Adrenal gland (tissue), 12 donors: ENCODE data around the gene PGR. TPM values are rescaled to one million over a fixed set of nuclear protein-coding genes. Genes with fewer than 3 reads are reported as not detected.

Experiments
- DNase-seq, 7 donors: peaks; one replicate each; pipeline ENCODE4 v3.0.0-alpha.2; 2019 to 2020
- H3K27ac ChIP-seq, 5 donors: fragments of 200-600 bp; sonication (generic) in 4 of 5; 1 replicate in 3 of 5; 2 replicates in 2 of 5; pipeline versions ENCODE4 v1.5.1 to v1.8.0; 2016 to 2020; ENCODE audit warnings: mild to moderate bottlenecking in 1 of 5
- H3K27me3 ChIP-seq: fragments of 200-600 bp; 2 replicates; pipeline ENCODE4 v1.8.0; 2021
- H3K36me3 ChIP-seq, 2 donors: fragments of 200-600 bp; replicated peaks in 1 of 2; 1 replicate in 1 of 2; 2 replicates in 1 of 2; pipeline versions ENCODE4 v1.5.1 to v1.8.0; 2018 to 2022
- H3K4me1 ChIP-seq, 2 donors: fragments of 200-600 bp; replicated peaks in 1 of 2; 1 replicate in 1 of 2; 2 replicates in 1 of 2; pipeline versions ENCODE4 v1.5.1 to v1.8.0; 2018 to 2021
- H3K4me3 ChIP-seq, 4 donors: fragments of 200-600 bp; sonication (generic) in 3 of 4; one replicate each; pipeline ENCODE4 v1.5.1; 2016 to 2018
- H3K9me3 ChIP-seq, 3 donors: fragments of 200-600 bp; sonication (generic) in 1 of 3; replicated peaks in 1 of 3; 1 replicate in 2 of 3; 2 replicates in 1 of 3; pipeline versions ENCODE4 v1.5.1 to v1.8.0; 2016 to 2021
- CTCF ChIP-seq, 6 experiments: fragments of 450-650 bp in 4 of 6; fragments of 200-600 bp in 2 of 6; sonication (generic) in 1 of 6; IDR thresholded peaks; 1 replicate in 5 of 6; 2 replicates in 1 of 6; pipeline versions ENCODE4 v1.5.1 to v1.8.0; 2016 to 2021; ENCODE audit warnings: antibody characterized with exemption in 6 of 6, mild to moderate bottlenecking in 2 of 6, moderate library complexity in 1 of 6
- POLR2A ChIP-seq, 2 donors: fragments of 450-650 bp; IDR thresholded peaks; one replicate each; pipeline ENCODE4 v1.6.1; 2017; ENCODE audit warnings: antibody characterized with exemption in 2 of 2, mild to moderate bottlenecking in 2 of 2, moderate library complexity in 1 of 2
- WGBS, 4 donors: extraction: QIAGEN DNeasy Blood & Tissue Kit in 2 of 4; methylation state at CpG; one replicate each; pipeline versions ENCODE4 v1.1.5 to v1.1.7; 2013 to 2017; 5-methylcytosine and 5-hydroxymethylcytosine counted together
- intact Hi-C, 2 donors: fragments of 100-400 bp; cut with DNase I; formaldehyde crosslinking; loops; one replicate each; pipeline versions ENCODE4 v1.14.1 to v1.15.0; 2022 to 2023
- polyA plus RNA-seq, 3 donors: library from polyadenylated mRNA; stranded (reverse); fragments of 200-250 nt in 2 of 3; fragments of 350-450 nt in 1 of 3; fragmentation: Illumina TruSeq in 1 of 3; extraction: RNeasy Lipid Tissue Mini Kit (QIAGEN cat#74804) in 1 of 3; gene quantifications; one replicate each; pipeline ENCODE4 v1.2.3, GENCODE V29; 2013 to 2014
- total RNA-seq, 9 donors: library from RNA; depleted of rRNA in 4 of 9; stranded (reverse); fragments of >200 nt in 4 of 9; fragments of 120-200 nt in 1 of 9; fragmentation: NEBNext Ultra II Directional in 1 of 9; extraction: Animal tissue kit (Norgen Biotek cat#: 25700) in 1 of 9; gene quantifications; one replicate each; pipeline versions ENCODE4 v1.1.0 to v1.2.4, GENCODE V29; 2013 to 2023
- donor health status: healthy with polysubstance abuse.
- donor health status: Bipolar disorder and iron deficiency.
- donor health status: DM: yes; HTN: yes; CAD: no.
- donor health status: DM: no; HTN: no; CAD: no.
- donor health status: DM: no; HTN: no; CAD: no.
- donor health status: DM: yes; HTN: yes; CAD: no.

Gene PGR
- total and polyA plus RNA-seq, 12 donors = 0.24 to 17.3 (median 3.3) TPM

GRCh38 chr11:101053492-101053891 is 76.1 kb downstream of the PGR start:
- DNase-seq = no peak
- no peaks in the 10 kb centered on the region for H3K27me3 ChIP-seq
- intact Hi-C loops = no loop called here
- H3K4me1 ChIP-seq = no peaks in the 10 kb centered on the region
- no peaks in the 10 kb centered on the region for H3K36me3 ChIP-seq
- no peak overlapping the region for H3K27ac ChIP-seq
- 78 to 97% (median 92%) methylated on average over 1 of the region's 1 CpG for WGBS, 4 donors
- TF ChIP-seq POLR2A (IDR thresholded peaks at IDR 0.05) = no peak
- no peak for TF ChIP-seq CTCF (IDR thresholded peaks at IDR 0.05)
- no peak overlapping the region for H3K4me3 ChIP-seq
- H3K9me3 ChIP-seq = no peaks in the 10 kb centered on the region

- 75 to 83% (median 78%) methylated on average over 2 of the region's 2 CpGs for WGBS, 4 donors
- Histone ChIP-seq H3K9me3 (no peaks in the 10 kb centered on the region), H3K27ac (no peak overlapping the region), H3K4me1 (no peaks in the 10 kb centered on the region), H3K4me3 (no peak overlapping the region), H3K27me3 (no peaks in the 10 kb centered on the region), H3K36me3 (no peaks in the 10 kb centered on the region)
- no peak for DNase-seq
- TF ChIP-seq POLR2A (IDR thresholded peaks at IDR 0.05) = no peak
- no peak for TF ChIP-seq CTCF (IDR thresholded peaks at IDR 0.05)
- intact Hi-C loops = no loop called here
Measured at GRCh38 chr11:101051677-101052076, 77.9 kb downstream of the PGR start.

- Histone ChIP-seq H3K4me1 (no peaks in the 10 kb centered on the region), H3K4me3 (no peak overlapping the region), H3K27me3 (no peaks in the 10 kb centered on the region), H3K36me3 (no peaks in the 10 kb centered on the region), H3K27ac (no peak overlapping the region), H3K9me3 (no peaks in the 10 kb centered on the region)
- WGBS, 4 donors = 81 to 89% (median 86%) methylated on average over 2 of the region's 2 CpGs
- intact Hi-C loops = no loop called here
- DNase-seq = no peak
- TF ChIP-seq CTCF (IDR thresholded peaks at IDR 0.05) = no peak
Measured at GRCh38 chr11:101049813-101050212, 79.8 kb downstream of the PGR start.

GRCh38 chr11:101049123-101049522 is 80.5 kb downstream of the PGR start:
- no peak for DNase-seq
- WGBS, 4 donors = 62 to 74% (median 68%) methylated on average over 4 of the region's 4 CpGs
- Histone ChIP-seq H3K27ac (no peak overlapping the region), H3K4me3 (no peak overlapping the region), H3K27me3 (no peaks in the 10 kb centered on the region), H3K36me3 (no peaks in the 10 kb centered on the region), H3K9me3 (no peaks in the 10 kb centered on the region), H3K4me1 (no peaks in the 10 kb centered on the region)
- intact Hi-C loops = no loop called here
- TF ChIP-seq POLR2A (IDR thresholded peaks at IDR 0.05) = no peak
- TF ChIP-seq CTCF (IDR thresholded peaks at IDR 0.05) = no peak
